ENCODE measurements around the gene ANKRD22. TPM values are rescaled to one million over a fixed set of nuclear protein-coding genes. Genes with fewer than 3 reads are reported as not detected.

The ANKRD22 gene
- total and polyA plus RNA-seq, 2 donors (not counting 3 experiments of a cell fraction or from before 2014, with no cell fraction given), result not detected

DNA sequence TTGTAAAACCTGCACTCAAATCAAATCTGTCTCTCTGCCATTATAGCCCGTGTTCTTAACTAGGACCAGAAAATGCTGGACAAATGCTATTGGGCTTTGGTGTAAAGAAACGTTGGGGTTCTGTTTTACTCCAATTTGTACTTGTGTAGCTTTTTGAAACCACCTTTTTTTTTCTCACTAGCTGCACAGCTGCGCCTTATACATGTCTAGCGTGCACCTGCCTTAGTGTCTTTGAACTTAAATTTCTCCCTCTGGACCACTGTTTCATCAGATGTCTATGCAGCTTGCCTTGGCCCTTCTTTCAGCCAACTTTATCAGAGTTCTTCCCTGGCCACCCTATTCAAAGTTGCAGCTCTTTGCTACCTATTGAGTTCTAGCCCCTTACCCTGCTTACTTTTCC, 42.0 kb downstream of the ANKRD22 start:
- no peaks in the 10 kb centered on the region for H4K20me1 ChIP-seq (replicated peaks; ENCODE audit: control insufficient read depth, extremely low read depth, insufficient read depth, low read length)
- TF ChIP-seq, protein P1, sequence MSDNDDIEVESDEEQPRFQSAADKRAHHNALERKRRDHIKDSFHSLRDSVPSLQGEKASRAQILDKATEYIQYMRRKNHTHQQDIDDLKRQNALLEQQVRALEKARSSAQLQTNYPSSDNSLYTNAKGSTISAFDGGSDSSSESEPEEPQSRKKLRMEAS (IDR thresholded peaks at IDR 0.05; ENCODE audit: insufficient read depth, insufficient read length), result no peak
- no peak for TF ChIP-seq CTCF (IDR thresholded peaks at IDR 0.05; ENCODE audit: extremely low read depth in 1 of 2, insufficient read depth in 1 of 2, low read depth in 1 of 2, low read length in 2 of 2)
- TF ChIP-seq EZH2 (IDR thresholded peaks at IDR 0.05; ENCODE audit: borderline replicate concordance, low read depth, low read length, severe bottlenecking), result no peak
- TF ChIP-seq GATA2 (IDR thresholded peaks at IDR 0.05; ENCODE audit: insufficient read depth, insufficient read length, low read depth, low read length), result no peak
- TF ChIP-seq MYC (IDR thresholded peaks at IDR 0.05; ENCODE audit: low read depth, low read length), result no peak
- TF ChIP-seq POLR2AphosphoS5 (IDR thresholded peaks at IDR 0.05; ENCODE audit: insufficient read depth, low read depth, low read length), result no peak
- no peak for TF ChIP-seq POLR2A (IDR thresholded peaks at IDR 0.05; ENCODE audit: low read depth, low read length)
- no peak for TF ChIP-seq FOS (IDR thresholded peaks at IDR 0.05; ENCODE audit: borderline replicate concordance, insufficient read depth, low read length)
- no peak for TF ChIP-seq JUN (IDR thresholded peaks at IDR 0.05; ENCODE audit: borderline replicate concordance, insufficient read depth, insufficient read length, low read depth)
- H3K4me1 ChIP-seq (ENCODE audit: control insufficient read depth, extremely low read depth, insufficient read depth, low read length), result peaks cover 3% of the 10 kb centered on the region
- H3K4me3 ChIP-seq (replicated peaks in 1 of 3; ENCODE audit: insufficient read depth in 1 of 3, low read depth in 1 of 3, low read length in 3 of 3), result no peak overlapping the region
- intact Hi-C loops (cut with micrococcal nuclease) (loop anchor here (1.0 to 5.0 kb wide), 3 partner anchors 121 to 244 kb away; partner anchors contain the start of gene RNLS), dilution Hi-C loops (cut with MboI; ENCODE audit: extremely low pct_ligation_motif_present, low sequenced_read_pairs) (no loop called here)
- ChIA-PET POLR2A (no interaction called here), CTCF (interaction anchor here (1.0 to 6.5 kb wide), 8 partner anchors 18 to 244 kb away, joined by 3 to 164 read pairs (median 6); partner anchors contain the start of gene RNLS)
- H3K4me2 ChIP-seq (ENCODE audit: insufficient read depth, low read length), result no peak overlapping the region
- no TSS peak for BruUV-seq (replicated peaks)
- no peak overlapping the region for H3K27ac ChIP-seq (ENCODE audit: insufficient read depth, low read depth, low read length)
- no peaks in the 10 kb centered on the region for H3K79me2 ChIP-seq (ENCODE audit: control insufficient read depth, insufficient read depth, low read length)
- no peaks in the 10 kb centered on the region for H3K27me3 ChIP-seq (ENCODE audit: control insufficient read depth in 2 of 2, insufficient read depth in 2 of 2, low read length in 2 of 2)
- no peak for DNase-seq (ENCODE audit: low read depth, low spot score)
- FAIRE-seq, result no peak
- H3K36me3 ChIP-seq (ENCODE audit: control insufficient read depth in 2 of 2, extremely low read depth in 1 of 2, insufficient read depth in 2 of 2, low read length in 2 of 2), result no peaks in the 10 kb centered on the region
- no peaks in the 10 kb centered on the region for H3K9me3 ChIP-seq (replicated peaks; ENCODE audit: control insufficient read depth, insufficient read depth, low read length)
- no peak overlapping the region for H3K9ac ChIP-seq (replicated peaks; ENCODE audit: extremely low read depth, insufficient read depth, low read length)
- H3K9me1 ChIP-seq (replicated peaks; ENCODE audit: control insufficient read depth, extremely low read depth, insufficient read depth, low read length), result no peaks in the 10 kb centered on the region
- H2AFZ ChIP-seq (ENCODE audit: low read depth, low read length), result no peak overlapping the region
